Superior temporal gyrus (tissue), 1 donor: ENCODE data around the gene CYP27B1.

Experiments
- DNase-seq: peaks from one replicate; pipeline ENCODE4 v3.0.0-alpha.2; 2016; ENCODE audit errors: extremely low spot score

CYP27B1 gene

DNA sequence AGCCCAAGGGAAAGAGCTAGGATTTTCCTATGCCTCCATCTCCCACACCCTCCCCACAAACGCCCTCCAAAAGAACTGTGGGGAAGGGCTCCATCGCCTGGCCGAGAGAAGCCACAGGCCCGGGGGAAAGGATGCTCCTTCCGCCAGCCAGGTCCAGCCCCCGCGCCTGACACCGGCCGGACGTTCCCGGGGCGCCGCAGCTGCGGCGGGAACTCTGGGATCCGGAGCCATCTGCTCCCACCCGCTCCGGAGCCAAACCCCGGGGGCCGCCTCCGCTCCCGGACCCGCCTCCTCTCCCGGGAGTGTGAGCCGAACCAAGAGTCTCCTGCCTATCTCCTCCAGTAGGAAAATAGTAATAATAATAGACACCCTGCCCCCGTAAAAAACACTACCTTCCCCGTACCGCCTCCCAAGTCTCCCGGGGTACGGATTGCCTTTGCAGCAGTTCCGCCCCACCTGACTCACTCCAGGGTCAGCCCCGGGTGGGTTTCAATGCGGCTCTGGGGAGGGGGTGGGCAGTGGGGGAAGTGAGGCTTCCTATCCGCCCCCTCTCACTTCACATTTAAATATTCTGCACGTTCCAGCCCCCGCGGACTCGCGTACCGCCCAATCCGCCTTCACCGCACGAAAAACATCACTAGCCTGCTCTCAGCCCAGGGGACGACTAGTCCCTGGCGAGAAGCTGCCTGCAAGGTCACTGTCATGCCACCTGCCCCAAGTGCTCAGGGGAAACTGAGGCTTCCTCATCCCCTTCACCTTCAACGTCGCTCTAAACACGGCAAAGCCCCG, 30.7 kb downstream of the CYP27B1 start:
- peak; percentile 35 for DNase-seq

DNA sequence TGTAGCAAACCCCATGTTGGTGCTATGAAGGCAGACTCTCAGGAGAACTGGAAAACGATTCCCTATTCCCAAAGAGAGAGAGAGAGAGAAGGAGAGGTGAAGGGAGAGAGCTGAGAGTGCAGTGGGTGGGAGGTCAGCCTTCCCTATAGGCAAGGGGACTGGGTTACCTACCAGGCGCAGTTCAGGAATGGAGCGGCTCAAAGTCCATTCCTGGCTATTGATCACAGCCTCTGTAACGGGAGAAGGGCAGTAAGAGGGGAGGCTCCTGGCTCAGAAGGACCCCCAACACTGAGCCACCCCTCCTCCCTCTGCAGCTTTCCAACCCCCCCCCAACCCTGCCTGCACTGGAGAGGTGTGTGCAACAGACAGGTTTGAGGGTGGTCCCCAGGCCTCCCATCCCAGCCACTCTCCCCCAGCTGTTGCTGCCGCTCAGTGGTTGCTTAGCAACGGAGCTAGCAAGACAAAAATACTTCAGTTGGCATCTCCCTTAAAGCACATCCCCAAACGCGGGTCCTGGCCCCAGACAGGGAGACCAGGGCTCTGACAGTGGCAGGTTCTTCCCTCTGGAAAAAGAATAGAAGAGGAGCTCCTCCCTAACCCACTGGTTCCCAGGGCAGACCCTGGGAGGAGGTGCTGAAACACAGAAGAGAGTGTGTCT, 31.6 kb downstream of the CYP27B1 start:
- peak; percentile 19 for DNase-seq

DNA sequence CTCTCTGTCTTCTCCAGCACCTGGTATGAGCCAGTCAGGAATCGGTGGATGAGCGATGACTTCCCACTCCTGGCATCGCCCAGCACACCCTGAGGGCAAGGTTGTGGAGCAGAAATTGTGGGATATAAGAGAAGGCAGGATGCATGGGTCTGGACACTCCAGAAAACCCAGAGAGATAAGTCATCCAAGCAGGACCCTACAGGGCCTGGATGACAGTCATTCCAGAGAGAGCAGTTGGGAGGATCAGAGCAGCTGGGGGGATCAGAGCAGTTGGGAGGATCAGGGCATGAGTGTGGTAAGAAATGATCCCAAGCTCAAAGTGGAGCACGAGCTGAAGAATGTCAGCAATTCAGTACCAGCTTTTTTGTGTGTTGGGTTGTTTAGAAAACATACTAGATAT, 32.3 kb downstream of the CYP27B1 start:
- no peak for DNase-seq

DNA sequence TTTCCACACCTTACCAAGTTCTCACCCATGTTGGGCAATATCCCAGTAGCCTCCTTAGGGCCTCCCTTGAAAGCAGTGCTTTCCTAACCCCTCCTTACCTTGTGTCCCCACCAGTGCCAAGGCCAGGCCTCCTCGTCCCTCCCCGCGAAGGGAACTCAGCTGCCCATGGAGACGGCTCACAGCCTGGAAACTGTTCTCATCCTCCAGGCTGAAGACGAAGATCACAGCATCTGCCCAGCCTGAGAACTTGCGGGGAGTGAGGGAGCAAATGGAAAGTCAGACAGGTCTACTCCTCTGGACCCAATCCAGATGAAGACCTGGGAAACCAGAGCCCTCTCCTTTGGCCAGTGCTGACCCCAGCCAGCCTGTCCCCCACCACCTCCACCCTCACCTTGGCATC, 33.0 kb downstream of the CYP27B1 start:
- DNase-seq = no peak

DNA sequence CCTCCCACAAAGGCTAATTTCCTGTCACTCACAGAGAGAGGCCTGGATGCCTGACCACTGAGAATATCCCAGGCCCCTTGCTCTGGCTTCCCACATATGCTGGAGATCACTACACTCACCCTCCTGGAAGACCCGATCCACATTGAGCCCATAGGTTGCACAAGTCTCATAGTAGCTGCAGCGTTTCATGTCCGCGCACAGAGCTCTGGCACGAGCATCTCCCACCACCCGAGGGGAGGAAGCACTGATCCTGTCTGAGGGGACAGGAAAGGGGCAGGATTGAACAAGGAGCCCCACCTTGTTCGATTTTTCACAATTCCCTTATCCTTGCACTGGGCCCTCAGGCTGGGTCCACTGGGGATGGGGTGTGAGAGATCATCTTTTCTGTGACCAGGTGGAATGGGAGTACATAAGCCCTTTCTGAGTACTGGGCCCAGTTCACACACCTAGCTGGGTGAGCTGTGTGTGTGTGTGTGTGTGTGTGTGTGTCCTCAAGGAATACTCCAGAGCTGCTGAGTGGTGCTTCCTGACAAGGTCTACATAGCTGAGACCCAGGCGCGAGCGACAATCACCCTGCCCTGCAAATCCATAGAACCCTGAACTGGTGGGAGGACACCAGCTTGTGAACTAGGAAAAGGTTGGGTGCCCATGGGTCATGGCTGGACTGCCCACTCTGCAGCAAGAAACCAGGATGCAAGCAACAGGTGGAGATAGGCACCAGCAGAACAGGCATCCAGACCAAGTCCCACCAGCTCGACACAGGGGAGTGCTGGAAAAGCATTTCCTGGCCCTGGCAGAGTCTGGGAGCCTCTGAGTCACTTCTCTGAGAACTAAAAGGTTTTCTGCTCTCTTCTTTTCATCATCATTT, 33.9 kb downstream of the CYP27B1 start:
- DNase-seq = no peak

DNA sequence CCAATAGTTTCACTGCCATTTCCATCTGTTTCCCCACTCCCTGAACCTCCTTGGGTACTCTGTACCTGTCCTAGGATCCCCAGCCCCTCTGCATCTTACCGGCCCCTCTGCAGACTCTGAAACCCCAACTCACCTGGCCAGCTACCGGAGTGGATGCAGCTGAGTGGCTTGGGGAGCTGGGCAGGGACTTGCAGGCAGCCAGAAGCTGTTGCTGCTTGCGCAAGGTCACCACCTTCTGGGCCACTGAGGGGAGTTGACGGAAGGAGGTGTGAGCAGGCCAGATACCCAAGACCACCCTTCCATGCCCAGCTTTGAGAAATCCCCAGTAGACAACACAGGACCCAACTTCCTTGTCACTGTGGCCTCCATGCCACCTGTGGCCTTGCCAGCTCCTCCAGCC, 34.6 kb downstream of the CYP27B1 start:
- DNase-seq = no peak

DNA sequence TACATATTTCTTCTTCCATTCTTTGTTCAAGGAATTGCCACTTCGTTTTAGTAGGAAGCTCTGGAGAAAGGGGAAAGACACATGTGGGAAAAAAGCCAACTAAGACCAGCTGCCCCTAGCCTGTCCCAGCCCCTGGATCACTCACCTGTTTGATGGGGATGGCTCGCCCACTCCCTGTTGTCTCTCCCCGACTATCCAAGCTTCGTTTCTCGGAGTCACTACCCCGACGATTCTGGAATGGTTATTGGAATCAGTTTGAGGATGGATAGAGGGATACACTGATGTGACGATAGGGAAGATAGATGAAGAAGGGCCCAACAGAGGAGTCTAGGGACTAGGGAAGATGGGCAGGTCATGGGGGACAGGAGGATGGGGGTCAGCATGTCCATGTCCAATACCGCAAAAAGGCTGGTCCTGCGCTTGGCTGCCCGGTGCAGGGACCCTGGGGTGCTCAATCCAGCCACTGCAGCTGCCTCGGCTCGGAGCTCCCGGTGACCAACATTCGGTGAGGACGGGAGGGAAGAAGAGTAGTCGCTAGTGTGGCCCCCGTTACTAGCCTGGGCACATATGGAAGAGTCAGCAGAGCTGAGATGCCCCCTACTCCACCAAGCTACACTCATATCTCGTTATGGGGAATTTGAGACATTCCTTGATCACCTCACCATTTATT, 35.3 kb downstream of the CYP27B1 start:
- no peak for DNase-seq

DNA sequence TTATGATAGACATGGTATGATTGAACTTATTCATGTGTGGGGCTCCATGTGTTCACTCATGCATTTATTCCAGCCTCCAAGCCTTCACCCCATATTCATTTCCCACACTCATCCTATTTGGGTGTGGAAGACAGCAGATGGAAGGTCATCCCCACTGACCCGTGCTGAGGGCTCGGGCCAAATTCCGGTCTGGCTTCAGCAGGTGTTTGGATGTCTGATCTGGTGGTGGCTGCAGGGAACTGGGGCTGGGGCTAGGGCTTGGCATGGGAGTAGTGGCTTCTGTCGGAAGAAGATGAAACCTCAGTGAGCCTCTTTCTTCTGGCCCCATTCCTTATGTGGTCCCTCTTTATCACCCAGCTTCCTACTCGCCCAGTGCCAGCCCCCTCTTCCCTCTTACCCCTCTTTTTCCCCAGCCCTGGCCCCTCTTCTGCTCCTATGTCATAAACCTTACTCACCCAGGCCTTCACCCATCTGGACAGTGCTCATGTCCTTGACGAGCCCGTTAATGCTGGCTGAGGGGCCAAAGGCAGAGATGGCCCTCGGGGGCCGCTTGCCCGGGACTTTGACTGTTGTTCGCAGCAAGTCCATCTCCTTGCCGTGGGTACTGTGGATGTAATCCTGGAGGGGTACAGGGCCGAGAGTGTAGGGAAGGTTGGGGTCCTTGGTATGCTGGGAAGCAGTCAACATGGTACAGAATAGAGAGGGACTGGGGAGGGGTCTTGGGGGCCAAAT, 36.4 kb downstream of the CYP27B1 start:
- DNase-seq = no peak

DNA sequence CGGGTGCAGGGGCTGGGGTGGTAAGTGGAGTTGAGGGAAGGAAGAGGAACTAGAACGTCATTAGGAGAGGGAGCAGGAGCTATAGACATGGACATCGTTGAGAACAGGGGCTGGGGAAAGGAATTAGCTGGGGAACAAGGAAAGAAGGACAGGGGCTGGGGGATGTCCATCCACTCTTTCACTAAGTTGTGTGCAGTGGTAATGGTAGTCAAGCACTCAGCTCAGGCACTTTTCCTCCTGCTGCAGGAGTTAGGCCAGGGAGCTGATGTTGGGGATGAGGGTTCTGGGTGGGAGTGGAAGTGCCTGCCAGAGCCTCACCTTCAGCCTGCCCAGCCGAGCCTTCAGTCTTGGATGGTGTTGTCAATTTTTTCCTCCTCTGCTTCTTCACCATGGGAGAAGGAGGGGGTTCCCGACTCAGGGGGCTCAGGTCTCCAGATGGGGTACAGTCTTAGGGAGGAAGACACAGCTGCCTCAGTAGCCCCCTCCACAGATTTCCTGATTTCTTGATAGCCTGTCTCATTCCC, 37.5 kb downstream of the CYP27B1 start:
- DNase-seq = no peak

DNA sequence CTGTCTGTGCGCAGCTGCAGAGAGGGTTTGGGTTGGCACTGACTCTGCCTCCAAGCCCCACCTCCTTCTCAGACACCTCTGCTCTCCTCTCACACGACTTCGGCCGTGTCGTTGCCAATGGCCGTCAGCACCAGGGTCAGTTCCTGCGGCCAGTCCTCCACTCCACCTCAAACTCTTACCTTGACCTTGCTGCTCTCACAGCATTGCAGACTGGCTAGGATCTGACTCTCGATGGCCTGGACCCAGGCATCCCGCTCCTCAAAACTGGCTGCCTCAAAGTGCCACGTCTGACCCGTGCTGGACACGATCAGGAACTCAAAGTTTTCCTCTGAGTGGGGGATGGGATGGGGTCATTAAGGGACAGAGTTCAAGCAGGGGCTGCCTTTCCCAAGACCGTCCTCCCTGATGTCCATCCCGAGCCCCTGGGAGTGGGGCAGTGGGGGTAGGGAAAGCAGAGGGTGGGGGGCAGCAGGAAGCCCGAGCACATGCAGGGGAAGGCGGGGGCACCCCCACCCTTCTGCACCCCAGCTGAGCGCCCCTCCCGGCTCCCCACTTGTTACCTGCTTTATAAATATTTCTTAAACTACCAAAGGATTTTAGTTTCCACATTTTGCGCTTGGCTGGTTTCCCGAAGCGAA, 39.0 kb downstream of the CYP27B1 start:
- DNase-seq = no peak

DNA sequence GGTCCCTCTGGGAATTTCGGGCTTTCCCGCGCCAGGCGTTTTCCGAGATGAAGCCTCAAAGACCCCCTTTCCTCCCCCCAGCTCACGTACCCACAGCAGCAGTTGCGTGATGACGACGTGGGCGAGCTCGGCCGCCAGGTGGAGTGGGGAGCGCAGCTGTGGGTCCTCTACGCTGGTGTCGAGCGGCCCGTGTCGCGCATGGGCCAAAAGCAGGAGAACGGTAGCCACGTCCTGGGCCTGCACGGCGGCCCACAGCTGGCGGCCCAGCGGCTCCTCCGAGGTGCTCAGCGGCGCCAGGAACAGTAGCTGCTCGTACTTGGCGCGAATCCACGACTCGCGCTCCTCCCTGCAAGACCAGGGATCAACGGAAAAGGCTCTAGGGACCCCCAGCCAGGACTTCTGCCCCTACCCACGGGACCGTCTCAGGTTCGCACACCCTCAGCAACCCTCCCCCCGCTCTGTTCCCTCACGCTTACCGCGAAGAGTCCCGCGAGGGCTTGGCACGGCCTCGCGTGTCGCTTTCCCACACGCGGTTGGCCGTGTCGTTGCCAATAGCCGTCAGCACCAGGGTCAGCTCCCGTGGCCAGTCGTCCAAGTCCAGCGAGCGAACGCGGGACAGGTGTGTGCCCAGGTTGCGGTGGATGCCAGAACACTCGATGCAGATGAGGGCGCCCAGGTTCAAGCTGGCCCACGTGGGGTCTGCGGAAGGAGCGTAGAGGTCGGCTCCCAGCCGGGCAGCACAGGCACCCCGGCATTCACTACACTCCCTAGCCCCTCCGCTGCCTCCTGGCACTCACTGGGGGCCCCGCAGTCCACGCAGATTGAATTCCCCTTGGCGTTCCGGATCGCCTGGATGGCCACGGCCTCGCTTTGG, 39.8 kb downstream of the CYP27B1 start:
- DNase-seq = no peak

DNA sequence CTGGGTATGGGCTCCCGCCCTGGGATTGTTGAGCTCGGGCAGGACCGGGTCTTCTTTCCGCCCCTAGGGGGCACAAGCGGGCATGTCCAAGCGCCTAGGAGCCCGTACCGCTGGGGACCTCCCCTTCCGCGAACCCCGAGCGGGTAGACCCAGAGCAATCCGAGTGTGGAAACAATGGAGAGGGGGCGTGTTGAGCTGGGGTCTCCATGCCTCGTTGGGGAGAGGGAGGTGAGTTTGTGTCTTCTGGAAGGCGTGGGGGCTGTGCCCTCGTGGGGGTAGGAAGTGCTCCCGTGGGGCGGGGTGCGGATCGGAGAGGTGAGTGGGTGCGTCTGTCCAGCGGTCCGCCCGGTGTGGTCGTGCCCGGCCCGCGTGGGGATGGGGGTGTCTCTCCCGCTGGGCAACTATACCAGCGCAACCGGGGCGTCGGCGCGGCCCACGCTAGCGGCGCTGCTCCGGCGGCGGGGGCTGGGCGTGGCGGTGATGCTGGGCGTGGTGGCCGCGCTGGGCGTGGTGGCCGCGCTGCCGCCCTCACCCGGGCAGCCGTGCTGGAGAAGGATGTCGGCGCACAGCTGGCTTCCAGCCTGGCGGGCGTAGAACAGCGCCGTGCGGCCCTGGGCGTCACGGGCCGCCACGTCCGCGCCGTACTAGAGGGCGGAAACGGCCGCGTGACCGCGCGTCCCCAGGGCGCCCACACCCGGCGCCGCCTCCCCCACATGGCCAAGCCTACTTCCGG, 40.6 kb downstream of the CYP27B1 start:
- peak; percentile 72 for DNase-seq

DNA sequence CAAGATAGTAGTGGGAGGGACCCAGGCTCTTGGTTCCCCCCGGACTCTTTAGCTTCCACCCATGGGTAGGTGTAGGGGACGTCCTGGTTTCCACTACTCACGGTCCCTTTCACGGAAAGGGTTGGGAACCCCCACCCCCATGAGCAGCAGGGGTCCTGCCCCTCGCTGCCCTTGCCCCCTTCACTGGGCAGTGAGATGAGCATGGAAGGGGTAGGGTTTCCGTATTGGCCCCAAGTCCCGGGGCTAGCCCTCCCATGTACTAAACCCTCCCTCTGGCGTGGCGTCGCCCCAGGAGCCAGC, 41.1 kb downstream of the CYP27B1 start:
- DNase-seq = no peak

DNA sequence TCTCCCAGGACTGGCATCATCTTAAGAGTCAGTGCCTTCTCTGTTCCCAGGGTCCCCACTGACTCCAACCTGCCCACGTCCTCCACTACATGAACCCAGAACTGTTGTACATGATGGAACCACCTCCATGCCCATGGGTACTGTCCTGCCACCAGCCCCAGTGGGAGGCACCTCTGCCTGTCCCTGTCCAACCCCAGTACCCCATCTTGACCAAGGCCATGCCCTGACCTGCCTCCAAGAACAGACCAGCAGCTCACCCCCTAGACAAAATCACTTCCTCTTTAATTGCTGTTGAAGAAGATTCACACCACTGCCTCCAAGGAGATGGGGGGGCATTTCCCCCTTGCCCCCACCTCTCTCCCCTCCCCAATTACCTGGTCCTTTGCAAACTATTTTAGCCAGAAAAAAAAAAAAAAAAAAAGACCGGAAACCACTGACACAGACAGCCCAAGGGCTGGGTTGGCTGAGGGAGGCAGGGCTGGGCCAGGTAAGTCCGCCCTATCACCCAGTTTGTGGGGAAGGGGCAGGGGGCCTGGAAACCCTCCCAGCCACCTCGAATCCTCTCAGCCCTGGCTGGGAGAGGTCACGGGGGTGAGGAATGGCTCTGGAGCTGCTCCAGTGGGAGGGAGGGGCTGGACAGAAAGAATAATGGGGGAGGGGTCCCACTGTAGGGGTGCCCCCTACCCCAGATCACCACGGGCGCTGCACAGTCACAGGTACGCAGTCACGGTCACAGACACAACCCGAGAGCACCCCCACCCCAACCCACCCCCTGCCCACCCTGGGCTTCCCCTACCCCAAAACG, 41.7 kb downstream of the CYP27B1 start:
- DNase-seq = no peak

DNA sequence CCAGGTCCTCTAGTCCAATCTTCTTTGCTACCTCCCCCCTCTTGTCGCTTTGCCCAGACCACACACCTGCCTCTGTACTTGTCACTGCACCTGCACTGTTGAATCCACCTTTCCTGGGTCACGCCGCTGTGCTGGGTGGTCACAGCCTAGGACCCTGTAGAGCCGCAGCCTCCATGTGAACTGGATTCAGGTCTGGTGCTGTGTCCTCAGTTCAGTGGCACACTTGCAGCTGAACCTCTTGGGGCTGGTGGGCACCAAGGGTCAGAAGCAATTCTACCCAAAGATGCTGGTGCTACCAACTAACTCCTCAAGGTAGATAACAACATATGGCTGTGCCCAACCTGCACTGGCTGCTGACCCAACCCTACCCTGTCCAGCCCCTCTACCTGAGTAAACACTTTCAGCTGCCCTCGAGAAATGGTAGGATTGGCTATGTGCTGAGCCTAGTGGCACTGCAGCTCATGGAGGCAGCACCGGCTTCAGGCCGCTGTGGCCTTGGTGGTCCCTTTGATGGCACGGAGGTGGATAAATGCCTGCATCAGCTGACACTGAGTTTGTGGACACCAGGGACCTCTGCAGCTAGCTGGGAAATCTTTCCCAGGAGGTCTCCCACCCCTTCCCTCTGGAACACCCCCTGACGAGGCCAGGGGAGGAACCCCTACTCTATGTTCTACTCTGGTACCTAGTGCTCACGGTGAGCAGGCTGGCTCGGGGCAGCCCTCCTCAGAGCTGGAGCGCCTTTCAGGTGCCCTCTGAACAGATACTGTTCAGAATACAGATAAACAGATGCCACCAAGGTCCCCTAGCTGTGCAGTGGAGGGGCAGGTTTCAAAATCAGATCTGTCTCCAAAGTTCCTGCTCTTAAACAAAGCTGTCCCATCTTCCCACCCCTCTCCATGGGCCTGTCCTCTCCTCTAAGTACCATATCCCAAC, 42.6 kb downstream of the CYP27B1 start:
- no peak for DNase-seq

DNA sequence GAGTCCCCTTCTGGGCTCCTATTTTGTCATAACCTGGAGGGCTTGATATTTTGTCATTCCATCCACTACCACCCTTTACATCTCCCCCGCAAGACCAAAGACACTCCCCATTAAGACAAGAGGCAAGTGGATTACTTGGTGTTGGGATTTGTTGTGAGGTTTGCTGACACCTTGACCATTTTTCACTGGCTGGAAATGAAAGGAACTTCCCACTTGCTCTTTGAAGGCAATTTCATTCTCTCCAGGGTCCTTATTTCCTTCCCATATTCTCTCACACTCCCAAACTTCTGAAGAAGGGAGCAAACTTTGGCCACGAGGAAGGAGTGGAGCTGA, 43.3 kb downstream of the CYP27B1 start:
- no peak for DNase-seq
